ENCODE data around the gene SPANXB1. TPM values are rescaled to one million over a fixed set of nuclear protein-coding genes. Genes with fewer than 3 reads are reported as not detected.
A peak's percentile ranks its signal among the peaks of the same experiment; 100 is the strongest.
"Not testable (repeated sequence)": the region's sequence is repeated elsewhere in the genome, so short reads cannot be mapped to it uniquely, and the experiment has no call there.

SPANXB1 gene, protein sequence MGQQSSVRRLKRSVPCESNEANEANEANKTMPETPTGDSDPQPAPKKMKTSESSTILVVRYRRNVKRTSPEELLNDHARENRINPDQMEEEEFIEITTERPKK
- total RNA-seq, result not detected

- not testable (repeated sequence) for DNase-seq; ATAC-seq (ENCODE audit: low FRiP score in 2 of 2)
Observed at GRCh38 chrX:141002568-141002967, at the start of gene SPANXB1. Gene SPANXB1, plus strand, starts transcription at chrX:141002594. Its CDS starts 100 bp downstream, at chrX:141002694.

DNA sequence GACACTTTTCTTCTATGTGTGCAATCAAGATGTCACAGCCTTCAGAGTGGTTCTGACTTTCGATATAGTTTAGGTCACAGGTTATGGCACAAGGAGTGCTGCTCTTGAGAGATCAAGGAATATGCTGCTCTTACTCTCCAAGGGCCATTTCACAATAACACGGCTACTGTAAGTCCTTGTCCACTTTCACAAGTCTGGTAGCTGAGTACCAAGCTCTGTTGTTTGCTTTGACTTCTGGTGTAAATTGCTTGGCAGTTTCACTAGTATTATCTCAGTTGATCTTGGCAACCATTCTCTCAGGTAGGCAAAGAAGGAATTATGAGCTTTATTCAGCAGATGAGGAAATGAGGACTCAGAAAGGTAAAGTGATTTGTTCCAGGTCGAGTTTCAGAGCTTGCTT is 35.4 kb upstream of the SPANXB1 start:
- ATAC-seq (ENCODE audit: low FRiP score in 2 of 2) (peak in 1 of 2 donors; percentile 76), DNase-seq (peak in 1 of 2 donors; percentile 38)
- Histone ChIP-seq H3K4me3 (no peak overlapping the region), H3K4me1 (no peaks in the 10 kb centered on the region), H3K36me3 (no peaks in the 10 kb centered on the region), H3K27me3 (no peaks in the 10 kb centered on the region), H3K27ac (no peak overlapping the region), H3K9me3 (no peaks in the 10 kb centered on the region)
- 48 to 63% methylated on average over 3 of the region's 3 CpGs for WGBS, 2 donors
- TF ChIP-seq POLR2AphosphoS5 (IDR thresholded peaks at IDR 0.05) (peak in 1 of 2 donors; percentile 10), EP300 (IDR thresholded peaks at IDR 0.05) (peak in 1 of 4 donors; percentile 23), CTCF (IDR thresholded peaks at IDR 0.05) (no peak), POLR2A (IDR thresholded peaks at IDR 0.05) (no peak)

More at GRCh38 chrX:141002568-141002967, at the start of gene SPANXB1:
- H3K9me3 ChIP-seq, H3K4me1 ChIP-seq, H3K4me3 ChIP-seq, H3K27ac ChIP-seq, H3K27me3 ChIP-seq, H3K36me3 ChIP-seq: not testable (repeated sequence)
- 94 to 95% methylated on average over 13 of the region's 13 CpGs for WGBS, 2 donors

DNA sequence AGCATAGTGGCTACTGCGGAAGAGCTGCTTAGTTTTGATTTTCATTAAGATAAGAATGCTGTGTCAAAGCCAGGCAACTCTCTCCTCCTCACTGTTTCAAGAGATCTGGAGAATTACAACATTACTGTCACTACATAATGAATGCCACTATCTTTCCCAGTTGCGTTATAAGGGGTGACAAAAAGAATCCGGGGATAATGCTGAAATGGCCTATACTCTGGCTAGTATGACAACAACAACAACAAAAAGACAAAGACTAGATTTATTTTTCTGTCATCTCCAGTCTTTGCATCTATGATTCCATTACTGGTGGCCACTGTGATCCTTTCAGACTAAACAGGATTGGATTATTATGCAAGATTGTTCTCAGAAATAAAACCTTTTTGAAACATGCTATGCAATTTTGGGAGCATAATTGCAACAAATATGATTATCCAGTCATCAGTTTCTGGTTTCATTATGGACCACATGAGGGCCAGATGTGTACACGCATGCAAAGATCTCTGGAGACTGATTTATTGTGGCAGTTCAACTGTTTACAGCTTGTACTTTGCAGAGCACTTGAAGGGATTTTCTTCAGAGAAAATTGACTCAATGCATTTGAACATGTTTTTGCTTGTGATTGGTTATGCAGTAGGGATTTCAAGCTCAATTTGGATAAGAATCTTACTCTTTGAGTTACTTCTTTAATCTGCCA is 31.1 kb upstream of the SPANXB1 start:
- TF ChIP-seq POLR2A (IDR thresholded peaks at IDR 0.05), result no peak
- TF ChIP-seq EP300 (IDR thresholded peaks at IDR 0.05), result no peak
- no peak for TF ChIP-seq POLR2AphosphoS5 (IDR thresholded peaks at IDR 0.05)
- no peak for TF ChIP-seq CTCF (IDR thresholded peaks at IDR 0.05)
- ATAC-seq (ENCODE audit: low FRiP score in 2 of 2) (no peak), DNase-seq (no peak)

DNA sequence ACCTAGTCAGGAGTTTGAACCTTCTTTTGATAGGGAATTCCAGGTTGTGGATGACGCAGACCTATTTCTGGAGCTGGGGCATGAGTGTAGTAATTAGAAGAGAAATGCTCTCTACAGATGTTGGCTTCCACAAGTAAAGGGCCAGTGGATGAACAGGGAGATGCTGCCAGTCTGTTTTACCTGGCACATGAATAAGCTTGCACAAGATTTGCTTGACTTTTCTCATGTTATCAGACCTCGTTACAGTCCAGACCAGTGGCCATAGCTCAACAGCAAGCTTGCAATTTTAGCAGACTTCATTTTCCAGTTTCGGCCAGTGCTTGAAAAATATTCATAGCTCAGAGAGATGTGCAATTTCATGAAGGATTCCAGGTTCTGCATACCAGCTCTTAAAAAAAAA is 26.9 kb upstream of the SPANXB1 start:
- 77 to 84% methylated on average over 3 of the region's 3 CpGs for WGBS, 2 donors
- no peak for ATAC-seq (ENCODE audit: low FRiP score in 2 of 2)
- H3K9me3 ChIP-seq, result no peaks in the 10 kb centered on the region

More for the DNA sequence above, 31.1 kb upstream of the SPANXB1 start:
- H3K27me3 ChIP-seq, result no peaks in the 10 kb centered on the region
- 70 to 79% methylated on average over 4 of the region's 4 CpGs for WGBS, 2 donors
- H3K27ac ChIP-seq, result no peak overlapping the region
- H3K36me3 ChIP-seq, result no peaks in the 10 kb centered on the region
- H3K4me1 ChIP-seq, result no peaks in the 10 kb centered on the region
- no peaks in the 10 kb centered on the region for H3K9me3 ChIP-seq
- no peak overlapping the region for H3K4me3 ChIP-seq

DNA sequence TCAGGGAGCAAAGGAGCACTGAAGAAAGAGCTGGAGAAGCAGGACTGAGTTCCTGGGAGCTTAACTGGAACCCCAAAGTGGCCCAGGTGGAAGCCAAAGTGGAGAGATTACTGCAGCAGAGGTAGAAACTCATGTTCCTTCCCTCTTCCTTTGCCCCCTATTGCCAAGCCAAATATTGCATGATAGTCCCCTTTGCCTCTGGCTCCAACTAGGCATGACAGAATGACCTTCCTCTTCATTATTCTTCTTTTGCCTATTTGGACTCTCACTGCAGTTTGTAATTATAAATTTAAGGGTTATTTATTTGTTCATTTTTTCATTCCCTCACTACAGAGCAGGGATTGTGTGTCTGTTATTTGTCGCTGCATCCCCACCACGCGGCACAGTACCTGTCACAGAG is 22.1 kb upstream of the SPANXB1 start:
- Histone ChIP-seq H3K27me3 (no peaks in the 10 kb centered on the region), H3K36me3 (no peaks in the 10 kb centered on the region), H3K27ac (no peak overlapping the region), H3K9me3 (no peaks in the 10 kb centered on the region), H3K4me3 (no peak overlapping the region), H3K4me1 (no peaks in the 10 kb centered on the region)
- 88% methylated on average over 3 of the region's 3 CpGs for WGBS, 2 donors
- TF ChIP-seq POLR2A (IDR thresholded peaks at IDR 0.05) (no peak), CTCF (IDR thresholded peaks at IDR 0.05) (no peak), POLR2AphosphoS5 (IDR thresholded peaks at IDR 0.05) (no peak), EP300 (IDR thresholded peaks at IDR 0.05) (no peak)
- DNase-seq (no peak), ATAC-seq (ENCODE audit: low FRiP score in 2 of 2) (no peak)

More for the DNA sequence above, 26.9 kb upstream of the SPANXB1 start:
- no peaks in the 10 kb centered on the region for H3K4me1 ChIP-seq
- no peaks in the 10 kb centered on the region for H3K27me3 ChIP-seq
- TF ChIP-seq POLR2AphosphoS5 (IDR thresholded peaks at IDR 0.05) (no peak), CTCF (IDR thresholded peaks at IDR 0.05) (no peak), EP300 (IDR thresholded peaks at IDR 0.05) (no peak), POLR2A (IDR thresholded peaks at IDR 0.05) (no peak)
- DNase-seq, result no peak
- no peak overlapping the region for H3K4me3 ChIP-seq
- H3K36me3 ChIP-seq, result no peaks in the 10 kb centered on the region
- H3K27ac ChIP-seq, result no peak overlapping the region

All from upper lobe of left lung (tissue), 6 donors.